ENCODE results near the gene TSPAN4.

DNA sequence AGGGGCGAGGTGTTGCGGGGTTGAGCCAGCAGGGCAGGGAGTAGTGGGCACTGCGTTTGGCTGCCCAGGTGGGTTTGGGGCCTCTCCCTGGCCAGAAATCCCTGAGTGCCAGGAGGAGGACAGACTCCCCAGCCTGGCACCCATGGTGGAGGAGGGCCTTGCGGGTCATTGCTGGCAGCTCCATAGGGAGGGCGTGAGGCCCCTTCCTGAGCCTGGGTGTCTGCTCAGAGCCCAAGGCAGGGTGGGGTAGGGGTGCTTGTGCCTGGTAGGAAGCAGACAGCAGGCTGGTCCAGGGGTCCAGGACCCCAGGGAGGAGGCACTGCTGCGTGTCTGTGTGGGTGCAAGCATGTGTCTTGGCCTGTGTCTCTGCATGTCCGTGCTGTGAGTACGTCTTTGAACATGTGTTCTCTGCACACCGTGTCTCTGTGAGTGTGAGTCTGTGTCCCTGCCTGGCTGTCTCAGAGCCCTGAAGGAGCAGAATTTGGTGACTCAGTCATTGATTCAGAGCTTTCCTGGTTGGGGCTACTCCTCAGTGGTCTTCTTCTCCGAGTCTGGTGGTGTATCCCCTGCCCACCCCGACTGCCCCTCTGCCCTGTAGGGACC is 3.9 kb downstream of the TSPAN4 start:
- TF ChIP-seq, protein P1, sequence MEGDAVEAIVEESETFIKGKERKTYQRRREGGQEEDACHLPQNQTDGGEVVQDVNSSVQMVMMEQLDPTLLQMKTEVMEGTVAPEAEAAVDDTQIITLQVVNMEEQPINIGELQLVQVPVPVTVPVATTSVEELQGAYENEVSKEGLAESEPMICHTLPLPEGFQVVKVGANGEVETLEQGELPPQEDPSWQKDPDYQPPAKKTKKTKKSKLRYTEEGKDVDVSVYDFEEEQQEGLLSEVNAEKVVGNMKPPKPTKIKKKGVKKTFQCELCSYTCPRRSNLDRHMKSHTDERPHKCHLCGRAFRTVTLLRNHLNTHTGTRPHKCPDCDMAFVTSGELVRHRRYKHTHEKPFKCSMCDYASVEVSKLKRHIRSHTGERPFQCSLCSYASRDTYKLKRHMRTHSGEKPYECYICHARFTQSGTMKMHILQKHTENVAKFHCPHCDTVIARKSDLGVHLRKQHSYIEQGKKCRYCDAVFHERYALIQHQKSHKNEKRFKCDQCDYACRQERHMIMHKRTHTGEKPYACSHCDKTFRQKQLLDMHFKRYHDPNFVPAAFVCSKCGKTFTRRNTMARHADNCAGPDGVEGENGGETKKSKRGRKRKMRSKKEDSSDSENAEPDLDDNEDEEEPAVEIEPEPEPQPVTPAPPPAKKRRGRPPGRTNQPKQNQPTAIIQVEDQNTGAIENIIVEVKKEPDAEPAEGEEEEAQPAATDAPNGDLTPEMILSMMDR (IDR thresholded peaks at IDR 0.05; ENCODE audit: low read depth, low read length, missing input control) = no peak
- TF ChIP-seq, protein P2, sequence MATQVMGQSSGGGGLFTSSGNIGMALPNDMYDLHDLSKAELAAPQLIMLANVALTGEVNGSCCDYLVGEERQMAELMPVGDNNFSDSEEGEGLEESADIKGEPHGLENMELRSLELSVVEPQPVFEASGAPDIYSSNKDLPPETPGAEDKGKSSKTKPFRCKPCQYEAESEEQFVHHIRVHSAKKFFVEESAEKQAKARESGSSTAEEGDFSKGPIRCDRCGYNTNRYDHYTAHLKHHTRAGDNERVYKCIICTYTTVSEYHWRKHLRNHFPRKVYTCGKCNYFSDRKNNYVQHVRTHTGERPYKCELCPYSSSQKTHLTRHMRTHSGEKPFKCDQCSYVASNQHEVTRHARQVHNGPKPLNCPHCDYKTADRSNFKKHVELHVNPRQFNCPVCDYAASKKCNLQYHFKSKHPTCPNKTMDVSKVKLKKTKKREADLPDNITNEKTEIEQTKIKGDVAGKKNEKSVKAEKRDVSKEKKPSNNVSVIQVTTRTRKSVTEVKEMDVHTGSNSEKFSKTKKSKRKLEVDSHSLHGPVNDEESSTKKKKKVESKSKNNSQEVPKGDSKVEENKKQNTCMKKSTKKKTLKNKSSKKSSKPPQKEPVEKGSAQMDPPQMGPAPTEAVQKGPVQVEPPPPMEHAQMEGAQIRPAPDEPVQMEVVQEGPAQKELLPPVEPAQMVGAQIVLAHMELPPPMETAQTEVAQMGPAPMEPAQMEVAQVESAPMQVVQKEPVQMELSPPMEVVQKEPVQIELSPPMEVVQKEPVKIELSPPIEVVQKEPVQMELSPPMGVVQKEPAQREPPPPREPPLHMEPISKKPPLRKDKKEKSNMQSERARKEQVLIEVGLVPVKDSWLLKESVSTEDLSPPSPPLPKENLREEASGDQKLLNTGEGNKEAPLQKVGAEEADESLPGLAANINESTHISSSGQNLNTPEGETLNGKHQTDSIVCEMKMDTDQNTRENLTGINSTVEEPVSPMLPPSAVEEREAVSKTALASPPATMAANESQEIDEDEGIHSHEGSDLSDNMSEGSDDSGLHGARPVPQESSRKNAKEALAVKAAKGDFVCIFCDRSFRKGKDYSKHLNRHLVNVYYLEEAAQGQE (IDR thresholded peaks at IDR 0.05) = no peak
- TF ChIP-seq RAD21 (IDR thresholded peaks at IDR 0.05) = no peak
